Occipital lobe (tissue), 2 donors: ENCODE data around the gene PRKCE. TPM values are rescaled to one million over a fixed set of nuclear protein-coding genes. Genes with fewer than 3 reads are reported as not detected.
"Not testable (repeated sequence)": the region's sequence is repeated elsewhere in the genome, so short reads cannot be mapped to it uniquely, and the experiment has no call there.

Experiments
- DNase-seq: peaks from one replicate; lab custom pipeline; 2025; lab: John Stamatoyannopoulos, UW
- total RNA-seq: library from RNA; depleted of rRNA; stranded (reverse); fragments of >200 nt; gene quantifications from one replicate; pipeline ENCODE4 v1.2.3, GENCODE V29; 2014

The PRKCE gene
- total RNA-seq, 1 donor from 2014 or later = 62.2 TPM

GRCh38 chr2:45857867-45858520 lies 206.5 kb downstream of the PRKCE start:
- no peak for DNase-seq

- not testable (repeated sequence) for DNase-seq
Observed at GRCh38 chr2:45858872-45859271, 207.4 kb downstream of the PRKCE start.

GRCh38 chr2:45859682-45860081 lies 208.2 kb downstream of the PRKCE start:
- no peak for DNase-seq

GRCh38 chr2:45860136-45861121 lies 209.0 kb downstream of the PRKCE start:
- peak; percentile 38 for DNase-seq

- no peak for DNase-seq
Observed at GRCh38 chr2:45862843-45863242, 211.4 kb downstream of the PRKCE start.

- DNase-seq = no peak
Observed at GRCh38 chr2:45864121-45864520, 212.6 kb downstream of the PRKCE start.

- DNase-seq = no peak
Observed at GRCh38 chr2:45867349-45867748, 215.9 kb downstream of the PRKCE start.

GRCh38 chr2:45867800-45868199 lies 216.3 kb downstream of the PRKCE start:
- DNase-seq = no peak

- DNase-seq = no peak
Observed at GRCh38 chr2:45869165-45869501, 217.7 kb downstream of the PRKCE start.

- DNase-seq = no peak
Observed at GRCh38 chr2:45871025-45871424, 219.6 kb downstream of the PRKCE start.

- DNase-seq = no peak
Observed at GRCh38 chr2:45871541-45871940, 220.1 kb downstream of the PRKCE start.

- no peak for DNase-seq
Observed at GRCh38 chr2:45872211-45872610, 220.7 kb downstream of the PRKCE start.

- DNase-seq = no peak
Observed at GRCh38 chr2:45874344-45874743, 222.9 kb downstream of the PRKCE start.

- DNase-seq = no peak
Observed at GRCh38 chr2:45876611-45877010, 225.1 kb downstream of the PRKCE start.

- DNase-seq = no peak
Observed at GRCh38 chr2:45879406-45879805, 227.9 kb downstream of the PRKCE start.

- no peak for DNase-seq
Observed at GRCh38 chr2:45879936-45880335, 228.5 kb downstream of the PRKCE start.

GRCh38 chr2:45881970-45882581 lies 230.6 kb downstream of the PRKCE start:
- DNase-seq = no peak

GRCh38 chr2:45882707-45883602 lies 231.5 kb downstream of the PRKCE start:
- DNase-seq = no peak

- DNase-seq = no peak
Observed at GRCh38 chr2:45883603-45884000, 232.1 kb downstream of the PRKCE start.

- DNase-seq = no peak
Observed at GRCh38 chr2:45884126-45884525, 232.7 kb downstream of the PRKCE start.

- DNase-seq = no peak
Observed at GRCh38 chr2:45885171-45885621, 233.7 kb downstream of the PRKCE start.
